IPS-18a (cell line): Measurements from ENCODE around the gene WASHC3.
"Not testable (repeated sequence)": the region's sequence is repeated elsewhere in the genome, so short reads cannot be mapped to it uniquely, and the experiment has no call there.

ENCODE experiments used
- H3K27ac ChIP-seq: one replicate; pipeline ENCODE4 v1.5.1; 2013; ENCODE audit warnings: low read length
- H3K27me3 ChIP-seq: one replicate; pipeline ENCODE4 v1.6.1; 2013; ENCODE audit warnings: mild to moderate bottlenecking, low read length; ENCODE audit not compliant: control insufficient read depth, insufficient read depth
- H3K36me3 ChIP-seq: one replicate; pipeline ENCODE4 v1.6.1; 2013; ENCODE audit warnings: low read depth, low read length; ENCODE audit not compliant: control insufficient read depth
- H3K4me1 ChIP-seq: one replicate; pipeline ENCODE4 v1.6.1; 2013; ENCODE audit warnings: low read depth, low read length; ENCODE audit not compliant: control insufficient read depth
- H3K4me3 ChIP-seq: one replicate; pipeline ENCODE4 v1.5.1; 2013; ENCODE audit warnings: low read length
- H3K9ac ChIP-seq: one replicate; pipeline ENCODE4 v1.6.1; 2013; ENCODE audit warnings: mild to moderate bottlenecking, low read length, moderate library complexity
- H3K9me3 ChIP-seq: one replicate; pipeline ENCODE4 v1.6.1; 2013; ENCODE audit warnings: low read depth, low read length; ENCODE audit not compliant: control insufficient read depth

WASHC3 gene

DNA sequence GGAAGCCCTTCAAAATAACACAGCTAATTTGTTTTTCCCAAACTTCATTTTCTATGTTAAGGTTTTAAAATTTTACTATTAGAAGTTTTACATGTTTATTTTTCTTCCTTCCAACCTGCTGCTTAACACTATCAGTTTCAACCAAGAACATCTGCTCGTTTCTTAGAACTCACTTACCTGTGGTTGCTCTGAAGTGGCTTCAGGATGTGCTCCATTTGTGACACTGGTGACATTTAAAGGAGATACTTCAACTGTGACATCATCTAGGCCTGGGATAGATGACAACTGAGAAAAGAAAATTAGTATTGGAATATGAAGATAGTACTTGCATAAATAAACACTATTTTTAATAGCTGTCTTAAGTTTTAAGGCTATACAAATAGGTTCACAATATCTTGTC is 17.9 kb downstream of the WASHC3 start:
- H3K9me3 ChIP-seq, result no peaks in the 10 kb centered on the region
- no peaks in the 10 kb centered on the region for H3K27me3 ChIP-seq
- H3K9ac ChIP-seq, result no peak overlapping the region
- H3K4me3 ChIP-seq, result no peak overlapping the region
- H3K27ac ChIP-seq, result no peak overlapping the region
- no peaks in the 10 kb centered on the region for H3K36me3 ChIP-seq
- no peaks in the 10 kb centered on the region for H3K4me1 ChIP-seq

GRCh38 chr12:102033991-102034745 is 27.6 kb downstream of the WASHC3 start:
- Histone ChIP-seq H3K36me3 (no peaks in the 10 kb centered on the region), H3K4me1 (no peaks in the 10 kb centered on the region), H3K4me3 (no peak overlapping the region)

DNA sequence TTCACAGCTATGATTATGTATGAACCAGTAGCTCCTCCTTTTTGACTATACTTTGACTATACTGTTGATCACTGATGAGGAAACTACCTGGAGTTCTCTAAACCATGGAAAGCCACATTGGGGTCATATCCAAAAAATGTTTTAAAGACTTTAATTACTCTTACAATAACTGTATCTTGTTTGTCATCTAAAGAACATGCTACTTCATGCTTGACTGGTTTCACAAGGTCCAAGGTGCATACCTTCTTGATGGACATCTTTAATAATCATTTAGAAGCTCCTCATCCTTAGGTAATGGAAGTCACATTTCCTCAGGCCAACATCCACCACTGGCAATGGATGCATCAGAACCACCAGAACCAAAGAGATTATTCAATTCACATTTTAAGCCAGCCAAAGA is 29.9 kb downstream of the WASHC3 start:
- Histone ChIP-seq H3K36me3 (no peaks in the 10 kb centered on the region), H3K9ac (no peak overlapping the region), H3K4me3 (no peak overlapping the region), H3K27ac (no peak overlapping the region), H3K4me1 (no peaks in the 10 kb centered on the region), H3K27me3 (no peaks in the 10 kb centered on the region), H3K9me3 (no peaks in the 10 kb centered on the region)

More at GRCh38 chr12:102033991-102034745, 27.6 kb downstream of the WASHC3 start:
- Histone ChIP-seq H3K9me3 (no peaks in the 10 kb centered on the region), H3K9ac (no peak overlapping the region), H3K27me3 (no peaks in the 10 kb centered on the region), H3K27ac (no peak overlapping the region)

GRCh38 chr12:102029141-102029540 is 32.6 kb downstream of the WASHC3 start:
- H3K27ac ChIP-seq, result no peak overlapping the region
- H3K4me1 ChIP-seq, result no peaks in the 10 kb centered on the region
- H3K9me3 ChIP-seq, result no peaks in the 10 kb centered on the region
- no peak overlapping the region for H3K4me3 ChIP-seq
- H3K27me3 ChIP-seq, result no peaks in the 10 kb centered on the region
- no peak overlapping the region for H3K9ac ChIP-seq
- H3K36me3 ChIP-seq, result no peaks in the 10 kb centered on the region

- Histone ChIP-seq H3K4me1 (no peaks in the 10 kb centered on the region), H3K9ac (no peak overlapping the region), H3K27me3 (no peaks in the 10 kb centered on the region), H3K4me3 (no peak overlapping the region), H3K36me3 (no peaks in the 10 kb centered on the region), H3K27ac (no peak overlapping the region), H3K9me3 (no peaks in the 10 kb centered on the region)
Measured at GRCh38 chr12:102026728-102027127, 35.1 kb downstream of the WASHC3 start.

DNA sequence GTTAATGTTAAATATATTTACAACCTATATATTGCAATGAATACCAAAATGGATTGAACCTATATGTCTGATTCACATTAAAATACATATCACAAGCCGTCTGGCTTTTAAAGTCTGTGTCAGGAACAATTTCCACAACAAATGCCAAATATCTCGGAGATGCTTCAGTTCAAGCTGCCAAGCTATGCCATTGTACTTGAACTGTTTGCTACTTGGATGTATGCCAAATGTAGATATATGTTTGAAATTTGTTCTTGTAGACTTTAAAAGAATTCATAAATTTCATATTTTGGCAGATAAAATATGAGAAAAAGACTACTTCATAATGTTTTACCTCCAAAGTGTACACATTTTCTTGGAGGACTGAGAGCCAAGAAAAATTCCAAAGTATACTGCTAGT is 37.0 kb downstream of the WASHC3 start:
- H3K9me3 ChIP-seq, result no peaks in the 10 kb centered on the region
- H3K9ac ChIP-seq, result no peak overlapping the region
- no peaks in the 10 kb centered on the region for H3K36me3 ChIP-seq
- H3K4me3 ChIP-seq, result no peak overlapping the region
- no peak overlapping the region for H3K27ac ChIP-seq
- H3K27me3 ChIP-seq, result no peaks in the 10 kb centered on the region
- no peaks in the 10 kb centered on the region for H3K4me1 ChIP-seq

DNA sequence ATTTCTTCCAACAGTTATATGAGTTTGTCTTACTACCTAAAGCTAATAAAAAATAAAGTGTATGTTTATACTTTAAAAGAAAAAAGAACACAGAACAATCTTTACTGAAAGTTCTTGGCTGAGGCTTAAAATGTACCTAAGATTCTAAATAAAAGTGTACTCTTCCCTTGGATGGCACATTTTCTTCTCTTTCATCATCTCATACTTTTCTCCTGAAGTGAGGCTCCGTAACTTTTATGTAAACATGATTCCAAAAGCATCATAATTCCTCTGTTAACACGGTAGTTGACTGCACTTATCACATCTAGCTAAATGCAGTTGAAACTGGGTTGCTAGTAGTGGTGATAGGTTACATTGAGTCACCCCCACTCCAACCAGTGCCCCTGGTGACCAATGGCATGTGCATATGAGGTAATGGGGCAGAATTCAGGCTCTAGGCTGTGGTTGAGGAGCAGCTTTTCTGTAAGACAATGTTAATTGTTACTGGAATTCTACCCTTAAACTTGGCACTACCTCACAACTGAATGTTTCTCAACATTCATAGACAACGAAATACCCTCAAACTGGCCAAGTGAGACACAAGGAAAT is 38.4 kb downstream of the WASHC3 start:
- H3K9me3 ChIP-seq, result no peaks in the 10 kb centered on the region
- no peaks in the 10 kb centered on the region for H3K27me3 ChIP-seq

GRCh38 chr12:102022286-102022685 is 39.5 kb downstream of the WASHC3 start:
- Histone ChIP-seq H3K27ac (no peak overlapping the region), H3K36me3 (no peaks in the 10 kb centered on the region), H3K27me3 (no peaks in the 10 kb centered on the region), H3K9ac (no peak overlapping the region), H3K4me3 (no peak overlapping the region), H3K9me3 (no peaks in the 10 kb centered on the region), H3K4me1 (no peaks in the 10 kb centered on the region)

More for the DNA sequence above, 38.4 kb downstream of the WASHC3 start:
- H3K36me3 ChIP-seq, result no peaks in the 10 kb centered on the region
- no peak overlapping the region for H3K27ac ChIP-seq
- no peak overlapping the region for H3K9ac ChIP-seq
- no peaks in the 10 kb centered on the region for H3K4me1 ChIP-seq
- H3K4me3 ChIP-seq, result no peak overlapping the region

GRCh38 chr12:102021540-102022246 is 40.1 kb downstream of the WASHC3 start:
- Histone ChIP-seq H3K9me3 (no peaks in the 10 kb centered on the region), H3K4me1 (no peaks in the 10 kb centered on the region), H3K27ac (no peak overlapping the region)

GRCh38 chr12:102018607-102019006 is 43.2 kb downstream of the WASHC3 start:
- not testable (repeated sequence) for H3K27me3 ChIP-seq, H3K9me3 ChIP-seq, H3K9ac ChIP-seq, H3K4me1 ChIP-seq, H3K27ac ChIP-seq, H3K4me3 ChIP-seq, H3K36me3 ChIP-seq

More at GRCh38 chr12:102021540-102022246, 40.1 kb downstream of the WASHC3 start:
- Histone ChIP-seq H3K36me3 (no peaks in the 10 kb centered on the region), H3K9ac (no peak overlapping the region), H3K4me3 (no peak overlapping the region), H3K27me3 (no peaks in the 10 kb centered on the region)

DNA sequence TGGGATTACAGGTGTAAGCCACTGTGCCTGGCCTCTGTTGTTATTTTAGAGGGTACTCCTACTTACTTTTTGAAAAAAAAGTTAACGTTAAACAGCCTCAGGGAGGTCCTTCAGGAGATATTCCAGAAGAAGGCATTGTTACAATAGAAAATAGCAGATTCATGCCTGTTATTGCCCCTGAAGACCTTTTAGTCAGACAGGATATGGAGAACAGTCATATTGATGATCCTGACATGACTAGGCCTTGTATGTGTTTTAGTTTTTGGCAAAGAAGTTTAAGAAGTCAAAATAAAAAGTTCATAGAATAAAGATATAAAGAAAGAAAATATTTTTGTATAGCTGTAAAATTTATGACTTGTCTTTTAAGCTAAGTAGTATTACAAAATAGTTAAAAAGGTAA is 45.3 kb downstream of the WASHC3 start:
- Histone ChIP-seq H3K9ac (no peak overlapping the region), H3K36me3 (no peaks in the 10 kb centered on the region), H3K9me3 (no peaks in the 10 kb centered on the region), H3K4me1 (no peaks in the 10 kb centered on the region), H3K27me3 (no peaks in the 10 kb centered on the region), H3K27ac (no peak overlapping the region), H3K4me3 (no peak overlapping the region)
